Measurements from ENCODE around the gene LSMEM2. TPM values are rescaled to one million over a fixed set of nuclear protein-coding genes. Genes with fewer than 3 reads are reported as not detected.

LSMEM2 gene
- total and polyA plus RNA-seq, 9 of the 15 experiments (the other 6 are each of a cell fraction or from before 2014, with no cell fraction given), result not detected

GRCh38 chr3:50260027-50260941, 18.6 kb upstream of the LSMEM2 start (continued):
- TF ChIP-seq ZBTB40 (IDR thresholded peaks at IDR 0.05), result no peak
- TF ChIP-seq ZBTB40 (CRISPR knock-in tag; IDR thresholded peaks at IDR 0.05), result no peak
- no peak for TF ChIP-seq HDAC3 (IDR thresholded peaks at IDR 0.05; ENCODE audit: borderline replicate concordance, partially characterized antibody)
- TF ChIP-seq ZZZ3 (IDR thresholded peaks at IDR 0.05), result no peak
- TF ChIP-seq FOXA1 (IDR thresholded peaks at IDR 0.05; ENCODE audit: borderline replicate concordance), result no peak
- TF ChIP-seq ZNF778 (CRISPR knock-in tag; IDR thresholded peaks at IDR 0.05), result no peak
- TF ChIP-seq XRCC5 (IDR thresholded peaks at IDR 0.05; ENCODE audit: low read depth, low read length), result peak; percentile 81
- TF ChIP-seq ERF (CRISPR knock-in tag; IDR thresholded peaks at IDR 0.05), result no peak
- TF ChIP-seq PHF8 (IDR thresholded peaks at IDR 0.05; ENCODE audit: borderline replicate concordance, low read length), result peak; percentile 51; the same call in 1 of the 2 replicates
- no peak for TF ChIP-seq CHCHD3 (CRISPR knock-in tag; IDR thresholded peaks at IDR 0.05)
- no peak for TF ChIP-seq ZNF217 (CRISPR knock-in tag; IDR thresholded peaks at IDR 0.05)
- no peak for TF ChIP-seq FOXA3 (CRISPR knock-in tag; conservative IDR thresholded peaks at IDR 0.05 in 1 of 2, IDR thresholded peaks at IDR 0.05 in 1 of 2)
- no peak for TF ChIP-seq NKRF (IDR thresholded peaks at IDR 0.05; ENCODE audit: borderline replicate concordance)
